GM21717 (cell line): ENCODE data around the gene RHO.

Experiments used
- ATAC-seq: cut with Tn5 transposase; IDR thresholded peaks from one replicate; pipeline ENCODE4 v1.9.1; 2021; ENCODE audit warnings: mild to moderate bottlenecking, moderate library complexity; ENCODE audit not compliant: unreplicated experiment

RHO gene

GRCh38 chr3:129576514-129577352 lies 48.3 kb downstream of the RHO start:
- no peak for ATAC-seq

GRCh38 chr3:129577366-129577765 lies 48.9 kb downstream of the RHO start:
- no peak for ATAC-seq

GRCh38 chr3:129577925-129578786 lies 49.7 kb downstream of the RHO start:
- ATAC-seq: no peak

- no peak for ATAC-seq
Measured at GRCh38 chr3:129579991-129580390, 51.6 kb downstream of the RHO start.

- no peak for ATAC-seq
Measured at GRCh38 chr3:129581623-129582022, 53.2 kb downstream of the RHO start.

GRCh38 chr3:129582799-129583198 lies 54.4 kb downstream of the RHO start:
- ATAC-seq: no peak

GRCh38 chr3:129583289-129583688 lies 54.9 kb downstream of the RHO start:
- ATAC-seq: no peak

- no peak for ATAC-seq
Measured at GRCh38 chr3:129584631-129585030, 56.2 kb downstream of the RHO start.
